T-helper 17 cell (primary cell): ENCODE results near the gene SLC17A9. TPM values are rescaled to one million over a fixed set of nuclear protein-coding genes. Genes with fewer than 3 reads are reported as not detected.
A peak's percentile ranks its signal among the peaks of the same experiment; 100 is the strongest.

Experiments
- ATAC-seq: fragments of 150-1000 bp; cut with Tn5 transposase; 2 replicates; pipeline ENCODE4 v1.10.0; 2021; ENCODE audit warnings: mild to moderate bottlenecking, moderate library complexity
- DNase-seq, 3 donors: peaks; one replicate each; pipeline versions ENCODE4 v3.0.0 to v3.0.0-alpha.2; 2020 to 2021
- H3K9me3 ChIP-seq: one replicate; pipeline ENCODE4 v1.7.0; 2013; ENCODE audit warnings: low read length, mild to moderate bottlenecking; ENCODE audit not compliant: control insufficient read depth, poor library complexity, severe bottlenecking
- H3K27ac Mint-ChIP-seq: one replicate; pipeline ENCODE4 v1.8.0; 2022; ENCODE audit warnings: mild to moderate bottlenecking, moderate library complexity, mixed read lengths
- H3K27me3 Mint-ChIP-seq: one replicate; pipeline ENCODE4 v1.8.0; 2022; ENCODE audit warnings: mixed read lengths
- H3K36me3 Mint-ChIP-seq: one replicate; pipeline ENCODE4 v1.8.0; 2022; ENCODE audit warnings: low read depth, mixed read lengths
- H3K4me1 Mint-ChIP-seq: one replicate; pipeline ENCODE4 v1.8.0; 2022; ENCODE audit warnings: mild to moderate bottlenecking, mixed read lengths
- H3K4me3 Mint-ChIP-seq: one replicate; pipeline ENCODE4 v1.8.0; 2022; ENCODE audit warnings: mild to moderate bottlenecking, moderate library complexity, mixed read lengths
- total RNA-seq, 4 donors: library from RNA in 2 of 4; stranded (reverse) in 2 of 4; gene quantifications; one replicate each; pipeline ENCODE4 v1.2.3 and lab custom pipeline; 2022 to 2026

SLC17A9 gene
- total RNA-seq, 2 donors from 2014 or later: 0.89 to 2.4 TPM

DNA sequence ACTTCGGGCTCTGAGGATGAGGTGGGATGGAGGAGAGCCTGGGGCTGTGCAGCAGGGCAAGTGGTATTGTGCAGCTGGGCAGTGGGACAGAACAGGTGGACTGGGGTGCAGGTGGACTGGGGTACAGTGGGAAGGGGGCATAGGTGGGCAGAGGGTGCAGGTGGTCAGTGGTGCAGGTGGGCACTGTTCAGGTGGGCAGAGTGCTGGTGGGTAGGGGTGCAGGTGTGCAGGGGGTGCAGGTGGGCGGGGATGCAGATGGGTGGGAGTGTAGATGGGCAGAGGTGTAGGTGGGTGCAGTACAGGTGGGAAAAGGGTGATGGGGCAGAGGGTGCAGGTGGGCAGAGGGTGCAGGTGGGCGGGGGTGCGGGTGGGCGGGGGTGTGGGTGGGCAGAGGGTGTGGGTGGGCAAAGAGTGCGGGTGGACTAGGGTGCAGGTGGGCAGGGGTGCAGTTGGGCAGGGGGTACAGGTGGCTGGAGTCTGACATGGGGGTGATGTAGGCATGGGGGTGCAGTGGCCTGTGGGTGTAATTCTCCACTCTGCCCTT is 33.8 kb downstream of the SLC17A9 start:
- DNase-seq (no peak), ATAC-seq (no peak)
- no peaks in the 10 kb centered on the region for H3K36me3 Mint-ChIP-seq
- H3K4me1 Mint-ChIP-seq: peaks cover 6% of the 10 kb centered on the region
- peaks cover 35% of the 10 kb centered on the region for H3K27me3 Mint-ChIP-seq
- no peaks in the 10 kb centered on the region for H3K9me3 ChIP-seq
- H3K4me3 Mint-ChIP-seq: no peak overlapping the region
- no peak overlapping the region for H3K27ac Mint-ChIP-seq

DNA sequence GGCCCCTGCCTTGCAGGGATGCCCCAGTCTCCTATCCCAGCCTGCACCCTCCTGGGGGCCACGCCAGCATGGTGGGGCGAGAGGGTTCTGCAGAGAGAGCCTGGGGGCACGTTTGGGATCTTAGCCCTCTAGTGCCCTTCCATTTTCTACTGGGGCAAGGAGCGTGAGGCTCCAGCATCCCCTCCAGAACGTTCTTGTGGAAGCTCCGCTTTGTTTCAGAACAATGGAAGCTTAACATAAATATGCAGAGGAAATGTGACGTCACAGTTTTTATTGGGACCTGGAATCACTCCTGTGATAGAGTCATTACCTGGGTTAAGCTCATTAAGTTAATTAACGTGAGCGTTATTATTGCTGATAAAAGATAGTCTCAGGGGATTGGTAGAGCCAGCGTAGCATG is 34.6 kb downstream of the SLC17A9 start:
- no peak overlapping the region for H3K27ac Mint-ChIP-seq
- peaks cover 33% of the 10 kb centered on the region for H3K27me3 Mint-ChIP-seq
- H3K4me1 Mint-ChIP-seq: peaks cover 4% of the 10 kb centered on the region

DNA sequence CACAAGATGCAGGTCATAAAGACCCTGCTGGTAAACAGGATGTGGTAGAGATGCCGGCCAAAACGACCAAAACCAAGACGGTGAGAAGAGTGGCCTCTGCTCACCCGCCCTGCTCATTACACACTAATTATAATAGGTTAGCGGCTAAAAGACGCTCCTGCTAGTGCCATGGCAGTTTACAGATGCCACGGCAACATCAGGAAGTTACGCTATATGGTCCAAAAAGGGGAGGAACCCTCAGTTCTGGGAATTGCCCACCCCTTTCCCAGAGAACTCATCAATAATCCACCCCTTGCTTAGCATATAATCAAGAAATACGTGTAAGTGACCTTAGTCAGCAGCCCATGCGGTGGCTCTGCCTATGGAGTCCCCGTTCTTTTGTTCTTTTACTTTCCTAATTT is 36.7 kb downstream of the SLC17A9 start:
- peaks cover 2% of the 10 kb centered on the region for H3K4me1 Mint-ChIP-seq
- H3K36me3 Mint-ChIP-seq: no peaks in the 10 kb centered on the region
- peak; percentile 53 for ATAC-seq
- no peaks in the 10 kb centered on the region for H3K9me3 ChIP-seq
- peak overlapping the region; percentile 86 for H3K4me3 Mint-ChIP-seq
- no peak overlapping the region for H3K27ac Mint-ChIP-seq
- no peak for DNase-seq
- peaks cover 30% of the 10 kb centered on the region for H3K27me3 Mint-ChIP-seq

More for the DNA sequence above, 34.6 kb downstream of the SLC17A9 start:
- Mint-ChIP-seq H3K36me3 (no peaks in the 10 kb centered on the region), H3K4me3 (no peak overlapping the region)
- ATAC-seq (no peak), DNase-seq (no peak)
- no peaks in the 10 kb centered on the region for H3K9me3 ChIP-seq

DNA sequence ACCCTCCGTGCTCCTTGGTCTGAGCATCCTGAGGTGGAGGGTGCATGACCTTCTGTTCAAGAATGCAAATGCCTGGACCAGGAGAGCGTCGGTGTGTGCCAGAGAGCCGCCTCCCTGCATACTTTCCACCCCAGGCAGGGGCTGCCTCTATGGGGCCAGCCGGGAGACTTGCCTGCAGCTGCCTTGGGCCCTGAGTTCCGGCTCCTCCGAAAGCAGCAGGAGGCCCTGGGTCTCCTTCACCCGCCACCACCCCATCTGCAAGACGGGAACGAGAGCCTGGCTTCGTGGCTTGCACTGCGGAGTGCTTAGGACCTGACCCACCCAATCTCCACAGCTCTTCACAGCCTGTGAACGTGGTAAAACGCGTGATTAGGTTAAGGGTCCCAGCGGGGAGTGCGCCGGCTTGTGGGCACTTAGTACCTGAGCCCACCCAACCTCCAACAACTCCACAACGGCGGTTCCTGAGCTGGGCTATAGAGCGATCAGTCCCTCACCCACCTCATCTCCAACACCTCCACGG is 37.9 kb downstream of the SLC17A9 start:
- Mint-ChIP-seq H3K27ac (no peak overlapping the region), H3K36me3 (no peaks in the 10 kb centered on the region), H3K27me3 (peaks cover 32% of the 10 kb centered on the region), H3K4me1 (peaks cover 2% of the 10 kb centered on the region), H3K4me3 (no peak overlapping the region)
- no peaks in the 10 kb centered on the region for H3K9me3 ChIP-seq
- ATAC-seq (no peak), DNase-seq (no peak)

DNA sequence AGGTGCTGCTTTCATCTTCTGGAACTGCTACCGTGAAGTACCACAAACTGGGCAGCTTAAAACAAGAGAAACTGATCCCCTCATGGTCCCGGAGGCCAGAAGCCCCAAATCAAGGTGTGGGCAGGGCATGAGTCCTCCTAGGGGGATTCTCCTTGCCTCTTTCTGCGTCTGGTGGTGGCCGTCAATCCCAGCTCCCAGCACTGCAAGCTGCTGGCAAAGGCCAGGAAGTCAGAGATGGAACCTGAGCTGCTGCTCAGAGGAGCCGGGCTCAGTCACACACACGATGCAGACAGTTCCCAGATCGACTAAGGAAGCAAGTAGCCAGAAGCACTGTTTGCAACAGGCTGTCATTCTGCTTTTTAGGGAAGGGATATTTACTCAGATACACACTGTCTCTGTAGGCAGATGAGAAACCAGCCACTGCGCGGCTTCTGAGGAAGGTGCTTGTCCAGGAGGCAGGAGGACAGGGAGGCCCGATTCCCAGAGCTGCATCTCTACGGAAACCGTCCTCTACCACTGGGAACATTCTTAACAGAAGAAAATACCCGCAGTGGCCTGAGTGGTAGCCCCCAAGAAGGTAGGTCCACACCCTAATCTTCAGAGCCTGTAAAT is 38.8 kb downstream of the SLC17A9 start:
- peaks cover 2% of the 10 kb centered on the region for H3K4me1 Mint-ChIP-seq
- no peak overlapping the region for H3K27ac Mint-ChIP-seq
- H3K4me3 Mint-ChIP-seq: no peak overlapping the region
- no peaks in the 10 kb centered on the region for H3K9me3 ChIP-seq
- ATAC-seq (no peak), DNase-seq (no peak)
- peaks cover 42% of the 10 kb centered on the region for H3K27me3 Mint-ChIP-seq
- H3K36me3 Mint-ChIP-seq: no peaks in the 10 kb centered on the region

DNA sequence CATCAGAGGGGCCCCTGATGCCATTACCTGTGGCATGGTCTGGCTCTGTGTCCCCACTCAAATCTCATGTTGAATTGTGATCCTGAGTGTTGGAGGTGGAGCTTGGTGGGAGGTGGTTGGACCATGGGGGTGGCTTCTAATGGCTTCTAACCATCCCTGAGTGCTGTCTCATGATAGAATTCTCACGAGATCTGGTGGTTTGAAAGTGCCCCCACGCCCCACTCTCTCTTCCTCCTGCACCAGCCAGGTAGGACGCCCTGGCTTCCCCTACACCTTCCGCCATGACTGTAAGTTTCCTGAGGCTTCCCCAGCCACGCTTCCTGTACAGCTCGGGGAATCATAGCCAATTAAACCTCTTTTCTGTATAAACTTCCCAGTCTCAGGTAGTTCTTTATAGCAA is 39.4 kb downstream of the SLC17A9 start:
- Mint-ChIP-seq H3K4me3 (no peak overlapping the region), H3K4me1 (peaks cover 2% of the 10 kb centered on the region), H3K36me3 (no peaks in the 10 kb centered on the region), H3K27me3 (peaks cover 46% of the 10 kb centered on the region), H3K27ac (no peak overlapping the region)
- no peaks in the 10 kb centered on the region for H3K9me3 ChIP-seq
- no peak for DNase-seq
- ATAC-seq: no peak

DNA sequence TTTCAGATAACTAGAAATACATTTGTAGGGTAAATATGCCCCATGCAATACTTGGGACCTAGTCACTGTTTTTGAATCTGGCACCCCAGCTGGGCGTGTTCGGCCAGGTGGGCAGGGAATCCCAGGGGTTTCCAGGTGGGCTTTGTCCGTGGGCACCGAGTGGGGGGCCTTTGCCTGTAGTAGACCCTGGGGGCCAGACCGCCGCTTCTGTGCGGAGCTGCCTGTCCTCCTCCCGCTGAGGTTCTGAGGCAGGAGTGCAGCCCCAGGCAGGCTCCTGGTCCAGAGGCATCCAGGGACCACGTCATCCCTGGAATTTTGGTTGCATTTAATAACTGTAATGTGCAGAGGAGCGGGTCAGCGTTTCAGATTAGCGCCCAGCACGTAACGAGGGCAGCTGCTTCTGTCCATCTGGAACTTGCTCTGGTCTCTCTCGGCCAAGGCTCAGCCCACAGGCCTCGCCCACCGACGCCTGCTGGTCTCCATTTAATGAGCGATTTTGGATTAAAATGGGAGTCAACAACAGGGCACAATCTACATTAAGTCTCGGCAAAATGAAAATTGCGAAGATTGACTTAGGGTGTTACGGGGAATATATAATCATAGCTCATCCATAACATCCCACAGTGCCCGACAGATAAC is 41.5 kb downstream of the SLC17A9 start:
- Mint-ChIP-seq H3K27me3 (peaks cover 62% of the 10 kb centered on the region), H3K36me3 (peaks cover 2% of the 10 kb centered on the region), H3K27ac (no peak overlapping the region), H3K4me3 (no peak overlapping the region), H3K4me1 (peaks cover 3% of the 10 kb centered on the region)
- ATAC-seq (no peak), DNase-seq (no peak)
- H3K9me3 ChIP-seq: no peaks in the 10 kb centered on the region

DNA sequence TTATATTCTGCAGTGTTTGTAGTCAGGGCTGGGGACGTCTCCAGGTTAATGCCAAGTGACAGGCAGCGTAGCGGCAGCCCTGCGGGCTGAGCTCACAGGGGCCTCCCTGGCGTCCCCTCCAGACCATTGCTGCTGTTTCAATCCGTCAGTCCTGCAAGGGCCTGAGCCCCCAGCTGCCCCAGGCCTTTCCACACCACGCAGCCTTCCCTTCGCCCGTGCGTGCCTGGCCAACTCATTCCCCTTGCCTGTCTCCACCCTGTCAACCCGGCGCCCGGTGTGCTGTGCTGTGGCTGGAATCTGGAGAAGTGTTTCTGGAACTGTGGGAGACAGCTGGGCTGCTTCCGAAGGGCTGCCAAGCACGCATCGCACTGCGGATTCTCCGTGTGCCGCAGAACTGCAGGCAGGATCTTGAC is 42.4 kb downstream of the SLC17A9 start:
- no peaks in the 10 kb centered on the region for H3K9me3 ChIP-seq
- H3K4me1 Mint-ChIP-seq: peaks cover 2% of the 10 kb centered on the region
- peaks cover 2% of the 10 kb centered on the region for H3K36me3 Mint-ChIP-seq
- ATAC-seq (no peak), DNase-seq (no peak)
- H3K27ac Mint-ChIP-seq: no peak overlapping the region
- peaks cover 71% of the 10 kb centered on the region for H3K27me3 Mint-ChIP-seq
- no peak overlapping the region for H3K4me3 Mint-ChIP-seq

DNA sequence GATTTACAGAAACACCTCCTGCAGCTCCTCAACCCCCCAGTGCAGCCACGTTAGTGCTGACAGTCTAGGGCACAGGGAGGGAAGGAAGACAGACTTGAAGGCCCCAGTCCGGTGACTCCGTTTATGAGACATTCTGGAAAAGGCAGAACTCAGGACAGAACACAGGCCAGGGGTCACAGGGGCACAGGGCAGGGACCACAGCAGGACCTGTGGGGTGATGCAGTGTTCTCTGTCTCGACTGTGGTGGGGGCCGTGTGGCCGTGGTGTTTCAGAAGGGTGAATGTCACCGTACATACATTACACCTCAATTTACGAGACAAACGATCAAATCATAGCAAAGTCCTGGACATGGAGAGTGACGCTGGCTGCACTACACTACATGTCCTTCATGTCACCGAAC is 43.0 kb downstream of the SLC17A9 start:
- DNase-seq (no peak), ATAC-seq (no peak)
- peaks cover 2% of the 10 kb centered on the region for H3K36me3 Mint-ChIP-seq
- H3K27me3 Mint-ChIP-seq: peaks cover 75% of the 10 kb centered on the region
- no peak overlapping the region for H3K27ac Mint-ChIP-seq
- peaks cover 2% of the 10 kb centered on the region for H3K4me1 Mint-ChIP-seq
- H3K4me3 Mint-ChIP-seq: no peak overlapping the region
- no peaks in the 10 kb centered on the region for H3K9me3 ChIP-seq

DNA sequence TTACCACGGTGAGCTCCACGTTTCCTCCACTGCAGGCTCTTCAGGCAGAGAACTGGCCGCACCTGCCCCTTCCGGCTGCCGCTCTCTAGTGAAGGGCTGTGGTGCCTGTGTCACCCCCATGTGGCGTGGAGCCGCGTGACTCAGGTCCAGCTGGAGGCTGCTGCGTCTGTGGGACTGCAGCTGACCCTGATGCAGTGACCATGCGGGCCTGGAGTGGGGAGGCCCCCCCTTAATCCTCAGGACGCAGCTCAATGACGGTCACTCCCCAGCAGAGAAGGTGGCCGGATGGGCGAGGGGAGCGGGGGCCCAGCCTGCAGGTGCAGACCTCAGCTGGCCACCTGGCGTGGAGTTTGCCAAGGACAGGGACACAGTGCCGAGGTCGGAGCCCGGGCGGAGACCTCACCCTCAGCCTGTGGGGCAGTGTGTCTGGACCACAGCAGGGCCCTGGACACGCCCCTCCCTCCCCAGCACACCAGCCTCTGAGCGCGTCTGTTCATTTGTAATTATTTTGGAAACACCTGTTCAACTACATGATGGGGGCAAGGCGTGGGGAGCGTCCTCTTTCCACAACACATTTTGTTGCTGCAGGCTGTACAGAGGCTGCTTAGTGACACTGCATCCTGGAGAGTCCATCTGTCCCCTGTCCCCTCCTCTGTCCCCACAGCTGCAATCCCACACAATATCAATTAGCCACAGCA is 43.5 kb downstream of the SLC17A9 start:
- Mint-ChIP-seq H3K36me3 (peaks cover 2% of the 10 kb centered on the region), H3K4me3 (no peak overlapping the region), H3K27ac (no peak overlapping the region), H3K27me3 (peaks cover 75% of the 10 kb centered on the region), H3K4me1 (peaks cover 2% of the 10 kb centered on the region)
- no peaks in the 10 kb centered on the region for H3K9me3 ChIP-seq
- DNase-seq (no peak), ATAC-seq (no peak)

DNA sequence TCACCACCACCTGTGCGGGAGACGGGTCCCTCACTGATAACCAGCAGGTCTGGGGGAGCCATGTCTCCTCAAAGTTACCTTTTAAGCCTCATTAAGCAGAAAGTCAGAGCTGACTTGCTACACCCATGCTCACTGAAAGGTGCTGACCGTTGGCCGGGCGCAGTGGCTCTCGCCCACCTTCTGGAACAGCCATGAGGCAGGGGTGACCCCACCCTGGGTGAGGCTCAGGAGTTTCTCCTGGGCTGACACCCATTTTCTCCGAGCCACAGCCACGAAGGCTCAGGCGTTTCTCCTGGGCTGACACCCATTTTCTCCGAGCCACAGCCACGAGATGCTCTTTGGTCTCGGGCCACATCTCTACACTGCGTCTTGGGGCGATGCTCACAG is 44.1 kb downstream of the SLC17A9 start:
- Mint-ChIP-seq H3K27me3 (peaks cover 76% of the 10 kb centered on the region), H3K4me3 (no peak overlapping the region), H3K36me3 (peaks cover 2% of the 10 kb centered on the region), H3K27ac (no peak overlapping the region), H3K4me1 (peaks cover 2% of the 10 kb centered on the region)
- ATAC-seq (no peak), DNase-seq (no peak)
- H3K9me3 ChIP-seq: no peaks in the 10 kb centered on the region

DNA sequence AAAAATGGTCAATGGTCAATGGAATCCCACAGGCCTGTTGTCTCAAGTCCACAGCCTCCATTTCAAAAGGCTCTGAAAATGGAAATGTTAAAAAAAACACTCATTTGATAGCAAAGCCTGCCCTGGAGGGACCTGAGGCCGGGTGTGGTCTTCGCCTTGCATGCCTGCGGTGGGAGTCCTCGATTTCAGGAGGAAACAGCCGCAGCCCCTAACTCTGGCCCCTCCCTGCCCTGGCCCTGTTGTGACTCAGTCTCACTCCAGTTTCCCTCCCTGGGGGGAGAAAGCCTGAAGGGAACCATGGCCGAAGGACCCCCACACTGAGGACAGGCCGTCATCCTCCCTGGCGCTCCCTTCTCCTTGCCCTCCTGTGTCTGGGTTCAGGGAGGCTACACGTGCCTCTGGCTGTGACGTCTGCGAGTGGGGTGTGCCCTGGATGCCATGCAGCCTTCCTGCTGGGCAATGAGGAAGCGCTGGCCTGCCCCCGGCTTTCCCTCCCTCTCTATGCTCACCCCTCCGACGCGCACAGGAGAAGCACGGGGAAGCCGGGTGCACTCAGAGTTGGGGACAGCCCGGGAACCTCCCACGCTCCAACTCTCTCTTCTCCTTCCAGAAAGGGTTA is 45.0 kb downstream of the SLC17A9 start:
- Mint-ChIP-seq H3K27me3 (peaks cover 83% of the 10 kb centered on the region), H3K27ac (no peak overlapping the region), H3K4me3 (no peak overlapping the region), H3K36me3 (peaks cover 2% of the 10 kb centered on the region), H3K4me1 (peaks cover 2% of the 10 kb centered on the region)
- H3K9me3 ChIP-seq: no peaks in the 10 kb centered on the region
- ATAC-seq (no peak), DNase-seq (no peak)

DNA sequence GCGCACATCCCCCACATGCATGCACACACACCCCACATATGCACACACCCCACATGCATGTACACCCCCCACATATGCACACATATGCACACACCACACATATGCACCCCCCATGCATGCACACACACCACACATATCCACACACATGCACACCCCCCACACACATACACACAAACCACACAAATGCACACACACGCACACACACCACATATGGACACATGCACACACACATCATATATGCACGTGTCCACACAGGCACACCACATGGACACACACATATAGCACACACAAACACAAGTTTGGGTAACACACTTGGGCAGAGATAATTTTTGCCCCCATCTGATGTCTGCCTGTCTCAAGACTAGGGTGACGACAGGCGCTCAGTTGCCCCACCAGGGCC is 45.9 kb downstream of the SLC17A9 start:
- no peak for ATAC-seq
- Mint-ChIP-seq H3K27ac (no peak overlapping the region), H3K27me3 (peaks cover 88% of the 10 kb centered on the region)

More for the DNA sequence above, 45.9 kb downstream of the SLC17A9 start:
- Mint-ChIP-seq H3K4me1 (peaks cover 2% of the 10 kb centered on the region), H3K36me3 (peaks cover 2% of the 10 kb centered on the region), H3K4me3 (no peak overlapping the region)
- H3K9me3 ChIP-seq: no peaks in the 10 kb centered on the region
- no peak for DNase-seq
